Heart right ventricle (tissue), 16 donors: ENCODE data around the gene DNTT. TPM values are rescaled to one million over a fixed set of nuclear protein-coding genes. Genes with fewer than 3 reads are reported as not detected.

ENCODE experiments used
- ATAC-seq, 8 donors: fragments of 200-7000 bp; cut with Tn5 transposase; one replicate each; pipeline ENCODE4 v1.9.1; 2020; ENCODE audit warnings: mild to moderate bottlenecking in 8 of 8, moderate library complexity in 8 of 8, moderate number of reproducible peaks in 1 of 8
- DNase-seq, 2 donors: peaks; one replicate each; pipeline ENCODE4 v3.0.0-alpha.2; 2020
- H3K27ac ChIP-seq, 10 donors: fragments of 200-600 bp; sonication (generic) in 2 of 10; one replicate each; pipeline versions ENCODE4 v1.5.0 to v1.8.0; 2020 to 2022; ENCODE audit warnings: mild to moderate bottlenecking in 3 of 10
- H3K27me3 ChIP-seq, 7 donors: fragments of 200-600 bp; one replicate each; pipeline ENCODE4 v1.8.0; 2021 to 2022; ENCODE audit warnings: mild to moderate bottlenecking in 2 of 7
- H3K36me3 ChIP-seq, 9 donors: fragments of 200-600 bp; sonication (generic) in 1 of 9; one replicate each; pipeline versions ENCODE4 v1.5.0 to v1.8.0; 2020 to 2022; ENCODE audit warnings: mild to moderate bottlenecking in 2 of 9
- H3K4me1 ChIP-seq, 9 donors: fragments of 200-600 bp; sonication (generic) in 1 of 9; one replicate each; pipeline versions ENCODE4 v1.5.0 to v1.8.0; 2020 to 2022; ENCODE audit warnings: mild to moderate bottlenecking in 4 of 9
- H3K4me3 ChIP-seq, 10 donors: fragments of 200-600 bp; sonication (generic) in 2 of 10; one replicate each; pipeline versions ENCODE4 v1.5.0 to v1.8.0; 2020 to 2022; ENCODE audit warnings: mild to moderate bottlenecking in 7 of 10, moderate library complexity in 2 of 10
- H3K9me3 ChIP-seq, 11 donors: fragments of 200-600 bp in 10 of 11; sonication (generic) in 2 of 11; one replicate each; pipeline versions ENCODE4 v1.5.0 to v1.8.0; 2013 to 2022; ENCODE audit warnings: mild to moderate bottlenecking in 2 of 11, control low read depth in 1 of 11, moderate library complexity in 1 of 11
- WGBS, 2 donors: extraction: QIAGEN DNeasy Blood & Tissue Kit; methylation state at CpG; one replicate each; pipeline ENCODE4 v1.1.7; 2013; ENCODE audit warnings: inconsistent platforms in 1 of 2; 5-methylcytosine and 5-hydroxymethylcytosine counted together
- intact Hi-C, 10 donors: fragments of 100-400 bp; cut with DNase I; formaldehyde crosslinking; loops; one replicate each; pipeline versions ENCODE4 v1.11.1 to v1.14.2; 2022
- polyA plus RNA-seq, 2 donors: library from polyadenylated mRNA; stranded (reverse); fragments of 200-250 nt; gene quantifications; one replicate each; pipeline ENCODE4 v1.2.3, GENCODE V29; 2013
- total RNA-seq, 10 donors: library from RNA; stranded (reverse); fragmentation: NEBNext Ultra II Directional in 3 of 10; extraction: Animal tissue kit (Norgen Biotek cat#: 25700) in 3 of 10; gene quantifications; one replicate each; pipeline versions ENCODE4 v1.2.1 to v1.2.4, GENCODE V29; 2021 to 2023
- TF ChIP-seq, protein P1 (sequence below), 9 donors: fragments of 200-600 bp; sonication (generic) in 2 of 9; IDR thresholded peaks; one replicate each; pipeline versions ENCODE4 v1.5.0 to v1.8.0; 2021 to 2022; ENCODE audit warnings: antibody characterized with exemption in 9 of 9, mild to moderate bottlenecking in 5 of 9, moderate library complexity in 1 of 9
- donor health status: Arrhythmogenic right ventricular cardiomyopathy.
- donor health status: ischemic (EF 13 %, LVEDD 7.1; RV severe dilation, severe dysfunction).
- donor health status: healthy with polysubstance abuse.
- donor health status: DM: no; HTN: yes; CAD: no.
- donor health status: DM: no; HTN: no; CAD: no.
- donor health status: ischemic (EF 25% LVEDD 6.9; RV normal size, moderate dysfunction).
- donor health status: ischemic (EF 25% LVEDD 5.7; RV mildly dilated, moderate dysfunction).
- donor health status: healthy.
- donor health status: DM: yes; HTN: yes; CAD: no.
- donor health status: Ischemic cardiomyopathy.
- donor health status: ischemic (EF 35%, LVEDD 5.7; RV mildly dilated, moderate dysfunction).
- donor health status: nonischemic (EF 11% LVEDD 7.7; RV severe dilation, severe dysfunction).
- donor health status: DM: yes; HTN: yes; CAD: no.
- donor health status: PGD.
- donor health status: ischemic (EF 29% LVEDD 5.4; RV normal size, mild dysfunction).
- donor health status: nonischemic (EF 23%, LVEDD 6.1; RV moderate dilation, normal function).

The DNTT gene
- total and polyA plus RNA-seq, 12 donors = not detected

DNA sequence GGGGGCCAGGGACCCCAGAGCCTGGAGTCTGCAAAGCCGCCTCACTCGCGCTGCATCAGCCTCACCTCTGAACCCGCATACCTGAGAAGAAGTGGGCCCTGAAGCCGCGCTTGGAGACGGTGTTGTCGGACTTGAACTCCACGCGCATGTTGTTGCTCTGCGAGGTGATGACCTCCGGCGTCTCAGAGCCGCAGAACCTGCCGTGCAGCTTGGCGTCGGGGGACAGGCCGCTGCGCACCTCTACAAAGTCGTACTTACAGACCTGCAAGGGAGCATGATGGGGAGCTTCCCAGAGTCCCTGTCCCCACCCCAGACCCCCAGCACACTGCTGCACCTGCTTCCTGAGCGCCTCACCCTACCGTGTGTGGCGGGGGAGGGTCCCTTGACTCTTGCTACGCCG is 80.3 kb downstream of the DNTT start:
- Histone ChIP-seq H3K27ac (no peak overlapping the region), H3K4me3 (no peak overlapping the region), H3K27me3 (peaks cover 0 to 7% (median 0%) of the 10 kb centered on the region in 7 donors), H3K4me1 (peaks cover 0 to 9% (median under 1%) of the 10 kb centered on the region in 9 donors), H3K9me3 (no peaks in the 10 kb centered on the region), H3K36me3 (no peaks in the 10 kb centered on the region)
- TF ChIP-seq, protein P1, sequence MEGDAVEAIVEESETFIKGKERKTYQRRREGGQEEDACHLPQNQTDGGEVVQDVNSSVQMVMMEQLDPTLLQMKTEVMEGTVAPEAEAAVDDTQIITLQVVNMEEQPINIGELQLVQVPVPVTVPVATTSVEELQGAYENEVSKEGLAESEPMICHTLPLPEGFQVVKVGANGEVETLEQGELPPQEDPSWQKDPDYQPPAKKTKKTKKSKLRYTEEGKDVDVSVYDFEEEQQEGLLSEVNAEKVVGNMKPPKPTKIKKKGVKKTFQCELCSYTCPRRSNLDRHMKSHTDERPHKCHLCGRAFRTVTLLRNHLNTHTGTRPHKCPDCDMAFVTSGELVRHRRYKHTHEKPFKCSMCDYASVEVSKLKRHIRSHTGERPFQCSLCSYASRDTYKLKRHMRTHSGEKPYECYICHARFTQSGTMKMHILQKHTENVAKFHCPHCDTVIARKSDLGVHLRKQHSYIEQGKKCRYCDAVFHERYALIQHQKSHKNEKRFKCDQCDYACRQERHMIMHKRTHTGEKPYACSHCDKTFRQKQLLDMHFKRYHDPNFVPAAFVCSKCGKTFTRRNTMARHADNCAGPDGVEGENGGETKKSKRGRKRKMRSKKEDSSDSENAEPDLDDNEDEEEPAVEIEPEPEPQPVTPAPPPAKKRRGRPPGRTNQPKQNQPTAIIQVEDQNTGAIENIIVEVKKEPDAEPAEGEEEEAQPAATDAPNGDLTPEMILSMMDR (IDR thresholded peaks at IDR 0.05) = no peak
- 76 to 78% methylated on average over 25 of the region's 25 CpGs for WGBS, 2 donors
- DNase-seq (no peak), ATAC-seq (no peak)
- intact Hi-C loops = no loop called here

DNA sequence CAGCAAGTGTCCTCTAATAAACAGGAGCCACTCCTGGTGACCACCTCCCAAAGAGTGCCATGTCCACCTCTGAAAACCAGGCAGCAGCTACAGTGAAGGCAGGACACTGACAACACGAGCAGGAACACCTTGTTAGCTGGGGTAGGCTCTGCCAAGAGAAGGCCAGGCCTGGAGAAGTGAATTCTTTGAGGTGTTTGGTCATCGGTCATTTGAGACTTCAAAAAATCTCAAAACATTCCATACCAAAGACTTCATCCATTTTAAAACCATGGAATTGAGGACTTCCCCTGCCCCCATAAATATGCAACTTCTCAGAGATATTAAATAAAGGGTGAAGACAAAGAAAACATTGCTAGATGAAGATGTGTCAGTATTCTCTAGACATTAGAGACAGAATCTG is 82.9 kb downstream of the DNTT start:
- ATAC-seq (no peak), DNase-seq (no peak)
- Histone ChIP-seq H3K27ac (no peak overlapping the region), H3K4me3 (no peak overlapping the region), H3K9me3 (no peaks in the 10 kb centered on the region), H3K36me3 (no peaks in the 10 kb centered on the region), H3K27me3 (peaks cover 0 to 7% (median 0%) of the 10 kb centered on the region in 7 donors), H3K4me1 (peaks cover 0 to 15% (median 8%) of the 10 kb centered on the region in 9 donors)
- TF ChIP-seq, protein P1 (IDR thresholded peaks at IDR 0.05) = no peak
- intact Hi-C loops = no loop called here
- WGBS, 2 donors = 75 to 76% methylated on average over 2 of the region's 2 CpGs

DNA sequence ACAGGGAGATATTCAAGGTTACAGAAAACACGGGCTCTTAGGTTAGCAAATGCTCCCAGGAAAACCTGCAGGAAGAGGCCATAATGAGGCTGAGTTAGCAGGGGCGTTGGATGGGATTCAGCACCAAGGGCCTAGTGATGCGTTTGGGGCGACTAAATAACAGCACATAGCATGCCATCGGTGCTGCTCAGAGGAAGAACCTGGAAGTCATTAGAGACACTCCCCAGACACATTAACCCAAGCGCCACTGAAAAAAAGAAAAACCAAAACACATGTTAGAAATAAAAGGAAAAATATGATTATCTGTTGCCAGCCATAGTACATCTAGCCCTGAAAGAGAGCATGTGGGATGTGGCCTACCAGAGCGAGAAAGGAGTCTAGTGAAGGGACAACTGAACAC is 83.4 kb downstream of the DNTT start:
- no peak for DNase-seq
- Histone ChIP-seq H3K27me3 (peaks cover 0 to 7% (median 0%) of the 10 kb centered on the region in 7 donors), H3K9me3 (no peaks in the 10 kb centered on the region), H3K36me3 (no peaks in the 10 kb centered on the region), H3K27ac (no peak overlapping the region), H3K4me3 (no peak overlapping the region), H3K4me1 (peaks cover 0 to 15% (median 8%) of the 10 kb centered on the region in 9 donors)
- TF ChIP-seq, protein P1 (IDR thresholded peaks at IDR 0.05) = no peak
- no peak for ATAC-seq
- WGBS, 2 donors = 74 to 80% methylated on average over 7 of the region's 7 CpGs
- intact Hi-C loops = no loop called here

Other genes with a start within 250 kb of the DNTT start
- 10 to 100 TPM; 11.0 to 15.0 (median 12.7) TPM for gene ZNF518A, start 174.1 kb upstream of the DNTT start, total RNA-seq
- 1 to 10 TPM; 1.7 to 6.9 TPM for gene ZNF518A, start 174.1 kb upstream of the DNTT start, polyA plus RNA-seq
- 1 to 10 TPM in 3 of 10 donors, under 1 TPM in 7; 0.37 to 4.4 (median 0.65) TPM for gene BLNK, start 32.9 kb upstream of the DNTT start, total RNA-seq
- under 1 TPM; 0.25 to 0.95 TPM for gene BLNK, start 32.9 kb upstream of the DNTT start, polyA plus RNA-seq
- not detected for gene OPALIN, start 54.6 kb downstream of the DNTT start, total RNA-seq
- gene OPALIN, start 54.6 kb downstream of the DNTT start, polyA plus RNA-seq = not detected
- gene TLL2, start 209.5 kb downstream of the DNTT start, total RNA-seq = 1 to 10 TPM; 2.8 to 9.2 (median 6.9) TPM
- 1 to 10 TPM; 2.3 to 8.4 TPM for gene TLL2, start 209.5 kb downstream of the DNTT start, polyA plus RNA-seq